ENCODE measurements around the gene CCNL2. TPM values are rescaled to one million over a fixed set of nuclear protein-coding genes. Genes with fewer than 3 reads are reported as not detected.
"Not testable (repeated sequence)": the region's sequence is repeated elsewhere in the genome, so short reads cannot be mapped to it uniquely, and the experiment has no call there.

CCNL2 gene
- total RNA-seq, 1 donor from 2014 or later = 134 TPM

- DNase-seq (ENCODE audit: low read depth) = no peak
- peak overlapping the region; percentile 86 for H3K4me3 ChIP-seq (ENCODE audit: low read depth, low read length)
- TF ChIP-seq CTCF (IDR thresholded peaks at IDR 0.05; ENCODE audit: insufficient read depth, low read length, poor library complexity, severe bottlenecking) = no peak
- no peaks in the 10 kb centered on the region for H3K27me3 ChIP-seq (ENCODE audit: control insufficient read depth, insufficient read depth, low read length)
- peaks cover 2% of the 10 kb centered on the region for H3K36me3 ChIP-seq (ENCODE audit: control insufficient read depth, insufficient read depth, low read length)
Observed at GRCh38 chr1:1407636-1408318, 8.6 kb upstream of the CCNL2 start.

- no peak for TF ChIP-seq CTCF (IDR thresholded peaks at IDR 0.05; ENCODE audit: insufficient read depth, low read length, poor library complexity, severe bottlenecking)
- Histone ChIP-seq H3K4me3 (ENCODE audit: low read depth, low read length) (peak within 1 kb of the TSS; percentile 86), H3K36me3 (ENCODE audit: control insufficient read depth, insufficient read depth, low read length) (peaks cover 2% of the 10 kb centered on the region), H3K27me3 (ENCODE audit: control insufficient read depth, insufficient read depth, low read length) (no peaks in the 10 kb centered on the region)
- peak; percentile 58 for DNase-seq (ENCODE audit: low read depth)
Observed at GRCh38 chr1:1406821-1407635, 7.9 kb upstream of the CCNL2 start, which contains the start of gene MRPL20. Gene MRPL20 (minus strand): TSS chr1:1407293. CDS start chr1:1407217, 76 bp downstream.

- DNase-seq (ENCODE audit: low read depth) = no peak
- TF ChIP-seq CTCF (IDR thresholded peaks at IDR 0.05; ENCODE audit: insufficient read depth, low read length, poor library complexity, severe bottlenecking) = no peak
- Histone ChIP-seq H3K27me3 (ENCODE audit: control insufficient read depth, insufficient read depth, low read length) (no peaks in the 10 kb centered on the region), H3K36me3 (ENCODE audit: control insufficient read depth, insufficient read depth, low read length) (peaks cover 5% of the 10 kb centered on the region), H3K4me3 (ENCODE audit: low read depth, low read length) (peak overlapping the region; percentile 86)
Observed at GRCh38 chr1:1406101-1406820, 7.1 kb upstream of the CCNL2 start.

- H3K4me3 ChIP-seq (ENCODE audit: low read depth, low read length) = no peak overlapping the region
- peaks cover 7% of the 10 kb centered on the region for H3K36me3 ChIP-seq (ENCODE audit: control insufficient read depth, insufficient read depth, low read length)
- no peak for TF ChIP-seq CTCF (IDR thresholded peaks at IDR 0.05; ENCODE audit: insufficient read depth, low read length, poor library complexity, severe bottlenecking)
- no peaks in the 10 kb centered on the region for H3K27me3 ChIP-seq (ENCODE audit: control insufficient read depth, insufficient read depth, low read length)
- DNase-seq (ENCODE audit: low read depth) = no peak
Observed at GRCh38 chr1:1403653-1404052, 4.5 kb upstream of the CCNL2 start.

- DNase-seq (ENCODE audit: low read depth); H3K36me3 ChIP-seq (ENCODE audit: control insufficient read depth, insufficient read depth, low read length); H3K27me3 ChIP-seq (ENCODE audit: control insufficient read depth, insufficient read depth, low read length); H3K4me3 ChIP-seq (ENCODE audit: low read depth, low read length): not testable (repeated sequence)
Observed at GRCh38 chr1:1402901-1403392, 3.8 kb upstream of the CCNL2 start.
